ENCODE results near the gene CBLC. TPM values are rescaled to one million over a fixed set of nuclear protein-coding genes. Genes with fewer than 3 reads are reported as not detected.

CBLC gene
- total and polyA plus RNA-seq, 2 experiments from 2014 or later = 26.2 to 39.7 TPM

DNA sequence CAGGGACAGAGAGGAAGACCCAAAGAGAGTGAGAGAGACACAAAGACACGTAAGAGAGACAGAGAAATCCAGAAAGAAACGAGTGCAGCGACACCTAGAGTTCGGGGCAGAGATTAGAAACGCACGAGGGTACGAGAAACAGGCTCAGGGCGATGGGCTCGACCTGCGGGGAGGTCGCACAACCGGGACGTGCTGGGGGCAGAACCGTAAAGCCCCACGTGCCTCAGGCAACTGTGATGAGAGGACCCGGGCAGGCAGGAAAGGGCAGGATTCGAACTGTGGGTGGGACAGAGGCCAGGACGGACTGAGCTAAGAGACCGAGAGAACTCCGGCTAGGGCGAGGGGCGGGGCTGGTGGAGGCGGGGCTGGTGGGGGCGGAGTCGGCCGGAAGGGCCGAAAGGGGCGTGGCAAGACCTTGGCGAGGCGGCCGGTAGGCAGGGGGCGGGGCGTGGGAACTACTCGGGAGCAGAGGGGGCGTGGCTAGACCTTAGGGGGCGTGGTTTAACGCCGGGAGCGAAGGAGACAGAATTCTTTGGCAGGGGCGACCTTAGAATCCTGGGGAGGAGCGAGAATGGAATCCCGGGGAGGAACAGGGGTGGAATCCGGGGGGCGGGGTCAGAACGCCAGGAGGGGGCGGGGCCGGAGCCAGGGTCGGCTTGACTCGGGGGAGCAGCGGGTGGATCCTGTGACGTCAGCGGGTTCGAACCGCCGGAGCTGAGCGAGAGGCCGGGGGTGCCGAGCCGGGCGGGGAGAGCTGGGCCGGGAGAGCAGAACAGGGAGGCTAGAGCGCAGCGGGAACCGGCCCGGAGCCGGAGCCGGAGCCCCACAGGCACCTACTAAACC lies 68.1 kb downstream of the CBLC start, which contains the start of gene NECTIN2:
Gene NECTIN2, plus strand, starts transcription at position 686 of the 843 bp plus-strand sequence. CDS start 229 bp downstream, outside the sequence.
- peaks cover 28% of the 10 kb centered on the region for H4K20me1 ChIP-seq (ENCODE audit: insufficient read depth, poor library complexity, severe bottlenecking)
- no peaks in the 10 kb centered on the region for H3K9me3 ChIP-seq (ENCODE audit: low read depth)
- no peaks in the 10 kb centered on the region for H3K27me3 ChIP-seq
- peaks cover 23% of the 10 kb centered on the region for H3K4me1 ChIP-seq (ENCODE audit: insufficient read depth)
- peak within 1 kb of the TSS; percentile 64 for H2AFZ ChIP-seq
- TF ChIP-seq, protein P1, sequence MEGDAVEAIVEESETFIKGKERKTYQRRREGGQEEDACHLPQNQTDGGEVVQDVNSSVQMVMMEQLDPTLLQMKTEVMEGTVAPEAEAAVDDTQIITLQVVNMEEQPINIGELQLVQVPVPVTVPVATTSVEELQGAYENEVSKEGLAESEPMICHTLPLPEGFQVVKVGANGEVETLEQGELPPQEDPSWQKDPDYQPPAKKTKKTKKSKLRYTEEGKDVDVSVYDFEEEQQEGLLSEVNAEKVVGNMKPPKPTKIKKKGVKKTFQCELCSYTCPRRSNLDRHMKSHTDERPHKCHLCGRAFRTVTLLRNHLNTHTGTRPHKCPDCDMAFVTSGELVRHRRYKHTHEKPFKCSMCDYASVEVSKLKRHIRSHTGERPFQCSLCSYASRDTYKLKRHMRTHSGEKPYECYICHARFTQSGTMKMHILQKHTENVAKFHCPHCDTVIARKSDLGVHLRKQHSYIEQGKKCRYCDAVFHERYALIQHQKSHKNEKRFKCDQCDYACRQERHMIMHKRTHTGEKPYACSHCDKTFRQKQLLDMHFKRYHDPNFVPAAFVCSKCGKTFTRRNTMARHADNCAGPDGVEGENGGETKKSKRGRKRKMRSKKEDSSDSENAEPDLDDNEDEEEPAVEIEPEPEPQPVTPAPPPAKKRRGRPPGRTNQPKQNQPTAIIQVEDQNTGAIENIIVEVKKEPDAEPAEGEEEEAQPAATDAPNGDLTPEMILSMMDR (IDR thresholded peaks at IDR 0.05; ENCODE audit: poor library complexity) = peak; percentile 97
- TF ChIP-seq EZH2 (IDR thresholded peaks at IDR 0.05; ENCODE audit: borderline replicate concordance) (no peak), EZH2phosphoT487 (IDR thresholded peaks at IDR 0.05; ENCODE audit: low read depth, severe bottlenecking, unreplicated experiment) (no peak)
- WGBS (ENCODE audit: low lambda C conversion rate, missing lambda C conversion rate) = under 1% methylated on average over 31 of the region's 67 CpGs
- peak; percentile 100 for DNase-seq (ENCODE audit: low spot score)
- peaks cover 42% of the 10 kb centered on the region for H3K79me2 ChIP-seq
- peak within 1 kb of the TSS; percentile 91 for H3K4me2 ChIP-seq
- H3K9me2 ChIP-seq (replicated peaks; ENCODE audit: insufficient read depth) = no peaks in the 10 kb centered on the region
- no peaks in the 10 kb centered on the region for H3K36me3 ChIP-seq (replicated peaks; ENCODE audit: insufficient read depth, low read depth)
- H3K4me3 ChIP-seq = peak within 1 kb of the TSS; percentile 99
- peak within 1 kb of the TSS; percentile 100 for H3K27ac ChIP-seq

DNA sequence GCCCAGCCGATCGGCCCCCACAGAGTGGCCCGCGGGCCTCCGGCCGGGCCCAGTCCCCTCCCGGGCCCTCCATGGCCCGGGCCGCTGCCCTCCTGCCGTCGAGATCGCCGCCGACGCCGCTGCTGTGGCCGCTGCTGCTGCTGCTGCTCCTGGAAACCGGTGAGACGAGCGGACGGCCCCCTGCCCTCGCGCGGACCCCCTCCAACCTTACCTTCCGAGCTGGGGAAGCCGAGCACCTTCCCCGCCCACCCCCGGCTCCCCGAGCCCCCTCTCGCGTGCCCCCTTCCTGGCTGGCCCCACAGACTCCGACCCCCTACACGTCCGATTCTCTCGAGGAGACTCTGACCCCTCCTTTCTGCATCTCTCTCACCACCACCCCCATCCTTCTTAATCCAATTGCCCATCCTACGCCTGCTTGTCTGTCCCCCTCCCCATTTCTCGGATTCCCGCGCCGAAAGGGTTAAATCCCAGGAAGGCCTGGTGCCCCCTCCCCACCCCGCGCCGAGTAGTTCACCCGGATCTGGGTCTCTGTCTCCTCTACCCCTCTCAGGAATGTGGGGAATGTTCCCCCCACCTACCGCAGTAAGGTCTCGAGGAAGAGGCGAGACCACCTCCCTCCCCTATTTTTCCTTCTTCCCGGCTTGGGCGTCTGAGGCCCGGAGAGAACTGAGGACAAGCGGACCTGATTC lies 68.9 kb downstream of the CBLC start:
- WGBS (ENCODE audit: low lambda C conversion rate, missing lambda C conversion rate) = 0% methylated on average over 13 of the region's 51 CpGs
- Histone ChIP-seq H3K36me3 (replicated peaks; ENCODE audit: insufficient read depth, low read depth) (no peaks in the 10 kb centered on the region), H3K4me1 (ENCODE audit: insufficient read depth) (peaks cover 23% of the 10 kb centered on the region), H3K4me3 (peak overlapping the region; percentile 99), H3K4me2 (peak overlapping the region; percentile 91), H4K20me1 (ENCODE audit: insufficient read depth, poor library complexity, severe bottlenecking) (peaks cover 36% of the 10 kb centered on the region), H3K9me3 (ENCODE audit: low read depth) (no peaks in the 10 kb centered on the region), H2AFZ (no peak overlapping the region), H3K27ac (peak overlapping the region; percentile 100), H3K27me3 (no peaks in the 10 kb centered on the region), H3K9me2 (replicated peaks; ENCODE audit: insufficient read depth) (no peaks in the 10 kb centered on the region), H3K79me2 (peaks cover 50% of the 10 kb centered on the region)
- TF ChIP-seq EZH2phosphoT487 (IDR thresholded peaks at IDR 0.05; ENCODE audit: low read depth, severe bottlenecking, unreplicated experiment) (no peak), EZH2 (IDR thresholded peaks at IDR 0.05; ENCODE audit: borderline replicate concordance) (no peak)
- TF ChIP-seq, protein P1 (IDR thresholded peaks at IDR 0.05; ENCODE audit: poor library complexity) = no peak
- DNase-seq (ENCODE audit: low spot score) = peak; percentile 71

DNA sequence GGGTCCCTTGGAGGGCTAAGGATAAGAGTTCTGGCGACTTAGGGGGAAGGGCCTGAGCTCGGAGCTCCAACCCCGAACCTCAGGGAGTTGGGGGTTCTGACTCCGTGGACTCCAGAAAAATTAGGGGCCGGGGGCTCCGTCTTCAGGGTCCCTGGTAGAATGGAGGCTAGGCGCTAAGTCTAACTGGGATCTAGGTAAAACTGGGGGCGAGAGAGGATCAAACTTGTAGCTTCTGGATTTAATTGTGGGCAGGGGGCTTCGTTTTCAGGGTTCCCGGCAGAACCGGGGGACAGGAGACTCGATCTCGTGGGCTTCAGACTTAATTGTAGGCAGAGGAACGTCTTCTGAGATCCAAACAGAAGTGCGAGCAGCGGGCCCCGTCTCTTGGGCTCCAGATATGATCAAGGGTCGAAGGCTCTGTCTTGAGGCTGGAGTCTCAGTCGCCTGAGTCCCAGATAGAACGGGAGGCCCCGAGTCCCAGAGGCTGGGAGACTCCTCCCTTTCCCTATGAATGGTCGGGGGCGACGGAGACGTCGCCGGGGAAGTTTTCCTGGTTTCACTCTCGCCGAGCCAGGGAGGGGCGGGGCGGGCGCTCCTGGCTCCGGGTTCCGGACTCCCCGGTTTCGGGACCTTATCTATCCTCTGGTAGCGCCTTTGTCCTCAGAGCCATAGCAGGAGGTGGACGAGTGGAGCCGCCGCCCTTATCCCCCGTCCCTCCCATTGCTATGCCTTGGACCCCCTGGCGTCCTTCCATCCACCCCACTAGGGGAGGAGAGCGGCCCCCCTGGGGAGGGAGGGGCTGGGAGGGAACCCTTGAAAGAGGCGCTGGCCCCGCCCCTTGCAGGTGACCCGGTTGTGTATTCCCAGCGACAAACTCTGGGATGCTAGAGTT lies 69.7 kb downstream of the CBLC start:
- Histone ChIP-seq H3K4me3 (peak overlapping the region; percentile 99), H3K9me3 (ENCODE audit: low read depth) (no peaks in the 10 kb centered on the region), H3K27me3 (no peaks in the 10 kb centered on the region), H3K9me2 (replicated peaks; ENCODE audit: insufficient read depth) (no peaks in the 10 kb centered on the region), H3K36me3 (replicated peaks; ENCODE audit: insufficient read depth, low read depth) (no peaks in the 10 kb centered on the region), H2AFZ (no peak overlapping the region), H3K79me2 (peaks cover 58% of the 10 kb centered on the region), H3K4me2 (peak overlapping the region; percentile 91), H4K20me1 (ENCODE audit: insufficient read depth, poor library complexity, severe bottlenecking) (peaks cover 44% of the 10 kb centered on the region), H3K27ac (peak overlapping the region; percentile 100), H3K4me1 (ENCODE audit: insufficient read depth) (peaks cover 23% of the 10 kb centered on the region)
- DNase-seq (ENCODE audit: low spot score) = peak; percentile 92
- TF ChIP-seq EZH2phosphoT487 (IDR thresholded peaks at IDR 0.05; ENCODE audit: low read depth, severe bottlenecking, unreplicated experiment) = no peak
- 0% methylated on average over 24 of the region's 47 CpGs for WGBS (ENCODE audit: low lambda C conversion rate, missing lambda C conversion rate)

Measured in hepatocyte (in vitro differentiated cells).